Suprapubic skin (tissue), 4 donors: Measurements from ENCODE around the gene UBN2. TPM values are rescaled to one million over a fixed set of nuclear protein-coding genes. Genes with fewer than 3 reads are reported as not detected.
"Not testable (repeated sequence)": the region's sequence is repeated elsewhere in the genome, so short reads cannot be mapped to it uniquely, and the experiment has no call there.

Source experiments
- DNase-seq, 2 donors: peaks; one replicate each; pipeline ENCODE4 v3.0.0-alpha.2; 2019; ENCODE audit warnings: low spot score in 2 of 2
- H3K27ac ChIP-seq: fragments of 200-600 bp; sonication (generic); one replicate; pipeline ENCODE4 v1.5.1; 2019
- H3K27me3 ChIP-seq: fragments of 200-600 bp; sonication (generic); one replicate; pipeline ENCODE4 v1.5.1; 2019
- H3K36me3 ChIP-seq: fragments of 200-600 bp; sonication (generic); one replicate; pipeline ENCODE4 v1.5.1; 2019
- H3K4me1 ChIP-seq: fragments of 200-600 bp; sonication (generic); one replicate; pipeline ENCODE4 v1.5.1; 2019
- H3K4me3 ChIP-seq: fragments of 200-600 bp; sonication (generic); one replicate; pipeline ENCODE4 v1.5.1; 2019; ENCODE audit warnings: mild to moderate bottlenecking
- H3K9me3 ChIP-seq: fragments of 200-600 bp; sonication (generic); one replicate; pipeline ENCODE4 v1.5.1; 2019
- CTCF ChIP-seq, 2 donors: fragments of 200-600 bp in 1 of 2; fragments of 450-650 bp in 1 of 2; sonication (generic) in 1 of 2; IDR thresholded peaks; one replicate each; pipeline ENCODE4 v1.5.1; 2016 to 2019; ENCODE audit warnings: antibody characterized with exemption in 2 of 2, mild to moderate bottlenecking in 1 of 2, moderate library complexity in 1 of 2
- EP300 ChIP-seq: sonication (generic); formaldehyde crosslinking; IDR thresholded peaks from one replicate; pipeline ENCODE4 v1.6.1; 2017; ENCODE audit warnings: antibody characterized with exemption
- POLR2A ChIP-seq, 2 donors: fragments of 450-650 bp; IDR thresholded peaks; one replicate each; pipeline ENCODE4 v1.6.1; 2017; ENCODE audit warnings: antibody characterized with exemption in 2 of 2, mild to moderate bottlenecking in 2 of 2, moderate library complexity in 2 of 2
- POLR2AphosphoS5 ChIP-seq, 3 donors: sonication (generic); formaldehyde crosslinking; IDR thresholded peaks; one replicate each; pipeline ENCODE4 v1.6.1; 2017; ENCODE audit warnings: antibody characterized with exemption in 3 of 3
- WGBS: methylation state at CpG from one replicate; pipeline ENCODE4 v1.1.5; 2018; 5-methylcytosine and 5-hydroxymethylcytosine counted together
- total RNA-seq, 4 donors: library from RNA; depleted of rRNA; stranded (reverse); fragments of >200 nt; gene quantifications; one replicate each; pipeline ENCODE4 v1.1.0, GENCODE V29; 2016

Gene UBN2
- total RNA-seq, 4 donors from 2014 or later = 22.4 to 60.3 (median 29.2) TPM

DNA sequence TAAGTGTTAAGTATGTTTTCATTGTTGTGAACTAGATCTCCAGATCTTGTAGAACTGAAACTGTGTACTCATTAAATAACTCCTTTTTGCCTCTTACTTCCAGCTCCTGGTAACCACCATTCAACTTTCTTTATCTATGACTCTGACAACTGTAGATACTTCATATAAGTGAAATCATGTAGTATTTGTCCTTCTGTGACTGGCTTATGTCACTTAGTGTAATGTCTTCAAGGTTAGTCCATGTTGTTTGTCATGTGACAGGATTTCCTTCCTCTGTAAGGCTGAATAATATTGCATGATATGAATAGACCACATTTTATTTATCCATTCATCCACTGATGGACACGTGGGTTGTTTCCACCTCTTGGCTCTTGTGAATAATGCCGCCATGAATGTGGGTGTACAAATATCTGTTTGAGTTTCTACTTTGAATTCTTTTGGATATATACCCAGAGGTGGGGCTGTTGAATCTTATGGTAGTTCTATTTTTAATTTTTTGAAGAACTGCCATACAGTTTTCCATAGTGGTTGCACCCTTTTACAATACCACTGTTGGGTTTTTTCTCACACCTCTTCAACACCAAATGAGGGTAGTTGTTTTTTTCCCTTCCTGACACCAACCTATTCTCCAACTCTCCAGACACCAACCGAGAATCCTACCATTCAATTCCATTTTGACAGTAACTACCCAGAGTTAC is 99.4 kb downstream of the UBN2 start:
- DNase-seq = no peak
- H3K27ac ChIP-seq = no peak overlapping the region
- H3K9me3 ChIP-seq = no peaks in the 10 kb centered on the region
- no peak overlapping the region for H3K4me3 ChIP-seq
- WGBS = 80% methylated on average over 3 of the region's 3 CpGs
- H3K27me3 ChIP-seq = no peaks in the 10 kb centered on the region
- no peak for TF ChIP-seq EP300
- TF ChIP-seq POLR2AphosphoS5 (IDR thresholded peaks at IDR 0.05) = no peak
- TF ChIP-seq POLR2A (IDR thresholded peaks at IDR 0.05) = no peak
- no peak for TF ChIP-seq CTCF (IDR thresholded peaks at IDR 0.05)
- no peaks in the 10 kb centered on the region for H3K4me1 ChIP-seq
- no peaks in the 10 kb centered on the region for H3K36me3 ChIP-seq

DNA sequence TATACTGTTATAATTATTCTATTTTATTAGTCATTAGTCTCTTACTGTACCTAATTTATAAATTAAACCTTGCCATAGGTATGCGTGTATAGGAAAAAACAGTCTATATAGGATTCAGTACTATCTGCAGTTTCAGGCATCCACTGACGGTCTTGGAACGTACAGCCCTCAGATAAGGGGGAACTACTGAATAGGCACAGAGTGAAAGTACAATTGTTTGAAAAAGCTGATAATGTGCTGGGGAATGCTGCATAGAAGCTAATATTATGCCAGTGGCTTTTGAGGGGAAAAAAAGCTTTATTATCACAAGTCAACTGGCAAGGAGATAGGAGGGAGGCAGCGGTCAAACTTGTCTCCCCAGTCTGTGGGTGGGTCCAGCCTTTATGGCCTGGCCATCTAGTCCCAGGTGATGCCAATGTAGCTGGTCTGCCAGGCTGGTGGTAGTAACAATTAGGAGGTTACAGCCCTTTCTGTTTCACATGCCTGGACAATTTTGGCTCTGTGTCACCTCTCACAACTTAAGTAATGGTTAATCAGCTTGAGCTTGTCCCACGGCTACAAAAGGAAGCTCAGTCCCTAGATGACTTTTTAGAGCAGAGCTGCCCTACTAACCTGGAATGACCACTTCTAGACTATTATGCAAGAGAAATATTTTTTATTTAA is 101.8 kb downstream of the UBN2 start:
- no peaks in the 10 kb centered on the region for H3K9me3 ChIP-seq
- no peak overlapping the region for H3K4me3 ChIP-seq
- WGBS = 74% methylated on average over 5 of the region's 5 CpGs

DNA sequence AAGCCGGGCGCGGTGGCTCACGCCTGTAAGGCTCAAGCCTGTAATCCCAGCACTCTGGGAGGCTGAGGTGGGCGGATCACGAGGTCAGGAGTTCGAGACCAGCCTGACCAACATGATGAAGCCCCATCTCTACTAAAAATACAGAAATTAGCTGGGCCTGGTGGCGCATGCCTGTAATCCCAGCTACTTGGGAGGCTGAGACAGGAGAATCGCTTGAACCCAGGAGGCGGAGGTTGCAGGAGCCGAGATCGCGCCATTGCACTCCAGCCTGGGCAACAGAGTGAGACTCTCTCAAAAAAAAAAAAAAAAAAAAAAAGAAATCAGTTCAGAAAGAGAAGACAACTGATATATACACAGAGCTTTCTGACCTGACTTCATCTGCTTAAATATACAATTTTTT is 102.4 kb downstream of the UBN2 start:
- not testable (repeated sequence) for H3K4me1 ChIP-seq, H3K36me3 ChIP-seq, H3K27ac ChIP-seq, H3K9me3 ChIP-seq, H3K4me3 ChIP-seq, H3K27me3 ChIP-seq, DNase-seq
- 96% methylated on average over 13 of the region's 13 CpGs for WGBS

More for the DNA sequence above, 101.8 kb downstream of the UBN2 start:
- TF ChIP-seq EP300 (no peak), CTCF (IDR thresholded peaks at IDR 0.05) (no peak), POLR2AphosphoS5 (IDR thresholded peaks at IDR 0.05) (no peak), POLR2A (IDR thresholded peaks at IDR 0.05) (no peak)
- no peaks in the 10 kb centered on the region for H3K27me3 ChIP-seq
- H3K27ac ChIP-seq = no peak overlapping the region
- H3K36me3 ChIP-seq = no peaks in the 10 kb centered on the region
- no peak for DNase-seq
- H3K4me1 ChIP-seq = no peaks in the 10 kb centered on the region

- TF ChIP-seq CTCF (IDR thresholded peaks at IDR 0.05) (no peak), EP300 (no peak), POLR2AphosphoS5 (IDR thresholded peaks at IDR 0.05) (no peak), POLR2A (IDR thresholded peaks at IDR 0.05) (no peak)
- Histone ChIP-seq H3K4me3 (no peak overlapping the region), H3K36me3 (no peaks in the 10 kb centered on the region), H3K4me1 (no peaks in the 10 kb centered on the region), H3K27ac (no peak overlapping the region), H3K27me3 (no peaks in the 10 kb centered on the region), H3K9me3 (no peaks in the 10 kb centered on the region)
- WGBS = 90% methylated on average over 4 of the region's 4 CpGs
- DNase-seq = no peak
Observed at GRCh38 chr7:139334399-139335150, 103.5 kb downstream of the UBN2 start.

DNA sequence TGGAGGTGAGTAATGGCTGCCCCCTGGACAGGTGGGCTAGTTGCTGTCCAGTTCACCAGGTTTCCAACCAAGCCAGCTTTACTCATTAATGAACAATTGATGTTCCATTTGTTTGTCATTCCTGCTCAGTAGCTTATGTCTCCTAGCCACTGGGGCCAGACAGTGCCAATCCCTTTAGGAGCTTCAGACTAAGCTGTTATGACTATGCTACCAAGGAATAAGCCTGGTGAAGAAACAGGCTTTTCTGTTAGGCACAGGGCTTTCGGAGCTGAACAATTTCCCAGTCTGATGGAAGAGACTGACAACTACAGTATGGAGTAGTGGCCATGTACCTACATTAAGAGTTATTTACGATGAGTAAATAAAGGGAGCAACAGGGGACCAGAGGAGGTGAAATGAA is 108.0 kb downstream of the UBN2 start:
- 96% methylated on average over 2 of the region's 2 CpGs for WGBS
- DNase-seq = no peak
- H3K27ac ChIP-seq = no peak overlapping the region

More for the DNA sequence above, 108.0 kb downstream of the UBN2 start:
- Histone ChIP-seq H3K27me3 (no peaks in the 10 kb centered on the region), H3K36me3 (no peaks in the 10 kb centered on the region), H3K9me3 (no peaks in the 10 kb centered on the region), H3K4me1 (peaks cover 12% of the 10 kb centered on the region), H3K4me3 (no peak overlapping the region)
- TF ChIP-seq EP300 (no peak), CTCF (IDR thresholded peaks at IDR 0.05) (no peak), POLR2A (IDR thresholded peaks at IDR 0.05) (no peak), POLR2AphosphoS5 (IDR thresholded peaks at IDR 0.05) (no peak)
